HG03097 (cell line): ENCODE data around the gene EXOSC7.
"Not testable (repeated sequence)": the region's sequence is repeated elsewhere in the genome, so short reads cannot be mapped to it uniquely, and the experiment has no call there.

Experiments used
- ATAC-seq: cut with Tn5 transposase; IDR thresholded peaks from one replicate; pipeline ENCODE4 v1.9.1; 2021; ENCODE audit not compliant: unreplicated experiment, low FRiP score

Gene EXOSC7

GRCh38 chr3:45053805-45054195 lies 77.8 kb downstream of the EXOSC7 start:
- not testable (repeated sequence) for ATAC-seq

GRCh38 chr3:45054196-45054857 lies 78.3 kb downstream of the EXOSC7 start:
- no peak for ATAC-seq

- no peak for ATAC-seq
Measured at GRCh38 chr3:45055032-45055410, 79.0 kb downstream of the EXOSC7 start.

DNA sequence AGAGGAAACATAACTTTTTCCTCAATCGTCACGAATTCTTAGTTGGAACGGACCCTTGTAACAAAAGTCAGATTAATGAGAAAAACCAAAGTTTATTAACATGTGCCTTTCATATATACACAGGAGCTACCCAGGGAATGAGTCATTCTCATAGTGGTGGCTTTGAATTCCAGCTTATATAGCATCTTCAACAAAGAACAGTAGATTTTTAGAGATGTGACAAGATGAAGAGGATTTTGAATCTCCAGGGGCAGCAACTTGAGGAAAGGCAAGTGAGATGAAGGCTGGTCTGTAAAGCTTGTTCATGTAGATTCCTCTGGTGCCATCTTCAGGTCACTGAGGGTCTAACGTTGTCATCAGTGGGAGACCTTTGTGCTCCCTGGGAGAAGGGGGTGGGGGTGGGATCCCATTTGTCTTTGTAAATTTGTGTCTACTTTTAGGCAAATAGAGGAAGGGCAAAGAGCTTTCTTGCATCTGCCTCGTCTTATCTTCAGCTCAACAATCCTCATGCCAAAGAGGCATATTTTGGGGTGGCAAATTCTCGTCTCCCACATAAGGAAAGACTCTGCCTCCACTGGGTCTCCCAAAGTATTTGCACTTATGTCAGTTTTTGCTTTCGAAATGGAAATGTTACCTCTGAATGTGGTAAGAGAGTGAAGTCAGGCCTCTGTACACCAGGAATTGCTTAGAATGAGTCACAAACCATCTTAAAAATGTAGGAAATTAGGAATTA lies 79.5 kb downstream of the EXOSC7 start:
- no peak for ATAC-seq

DNA sequence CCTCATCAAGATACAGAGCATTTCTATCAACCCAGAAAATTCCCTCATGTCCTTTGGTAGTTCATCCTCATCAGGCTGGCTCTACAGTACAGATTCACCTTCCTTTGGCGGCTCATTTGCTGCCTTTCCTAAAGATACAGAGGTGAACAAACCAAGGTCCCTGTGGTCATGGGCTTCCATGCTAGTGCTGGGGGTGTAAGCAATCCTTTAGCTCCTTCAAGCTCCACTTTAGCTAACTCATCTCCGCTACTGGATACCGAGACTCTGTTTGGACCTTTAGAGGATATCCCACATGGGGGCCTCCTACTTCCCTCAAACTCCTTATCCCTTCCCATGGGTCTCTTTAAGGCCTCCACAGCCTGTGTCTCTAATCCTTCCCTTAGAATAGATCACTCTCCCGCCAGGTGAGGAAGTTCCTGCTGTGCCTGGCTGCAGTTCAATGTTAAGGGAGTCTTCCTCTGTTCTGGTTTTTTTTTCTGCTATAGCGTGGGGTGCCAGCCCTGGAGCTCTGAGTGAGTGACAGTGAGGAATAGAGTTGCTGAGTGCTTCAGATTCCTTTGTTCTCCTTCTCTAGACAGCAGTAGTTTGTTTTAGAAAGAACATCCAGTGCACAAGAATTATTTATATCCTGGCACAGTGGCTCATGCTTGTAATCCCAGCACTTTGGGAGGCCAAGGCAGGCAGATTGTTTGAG lies 80.7 kb downstream of the EXOSC7 start:
- ATAC-seq = no peak

DNA sequence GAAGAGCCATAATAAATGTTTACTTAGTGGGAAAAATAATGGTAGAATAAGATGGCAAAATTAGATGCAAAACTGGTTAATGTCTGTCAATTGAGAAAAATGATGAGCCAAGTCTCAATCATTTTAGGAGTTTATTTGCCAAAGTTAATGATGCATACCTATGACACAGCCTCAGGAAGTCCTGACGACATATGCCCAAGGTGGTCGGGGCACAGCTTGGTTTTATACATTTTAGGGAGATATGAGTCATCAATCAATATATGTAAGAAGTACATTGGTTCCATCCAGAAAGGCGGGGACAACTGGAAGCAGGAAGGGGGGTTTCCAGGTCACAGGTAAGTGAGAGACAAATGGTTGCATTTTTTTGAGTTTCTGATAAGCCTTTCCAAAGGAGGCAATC lies 81.5 kb downstream of the EXOSC7 start:
- ATAC-seq = no peak

- ATAC-seq = no peak
Measured at GRCh38 chr3:45059132-45059531, 83.1 kb downstream of the EXOSC7 start.

- ATAC-seq = no peak
Measured at GRCh38 chr3:45060165-45060892, 84.3 kb downstream of the EXOSC7 start.
